Naive B cell (primary cell): ENCODE measurements around the gene CYP2C18. TPM values are rescaled to one million over a fixed set of nuclear protein-coding genes. Genes with fewer than 3 reads are reported as not detected.
"Not testable (repeated sequence)": the region's sequence is repeated elsewhere in the genome, so short reads cannot be mapped to it uniquely, and the experiment has no call there.

Experiments
- ATAC-seq, 2 donors: fragments of 150-1000 bp; cut with Tn5 transposase; 2 replicates each; pipeline ENCODE4 v1.10.0; 2021; ENCODE audit warnings: low read depth in 2 of 2, mild to moderate bottlenecking in 2 of 2, moderate library complexity in 2 of 2
- DNase-seq: peaks from one replicate; pipeline ENCODE4 v3.0.0; 2022
- H3K27ac Mint-ChIP-seq, 6 donors: one replicate each; pipeline ENCODE4 v1.8.0; 2020 to 2022; ENCODE audit warnings: mild to moderate bottlenecking in 6 of 6, mixed read lengths in 6 of 6, moderate library complexity in 5 of 6, inconsistent platforms in 2 of 6
- H3K27me3 Mint-ChIP-seq, 3 donors: one replicate each; pipeline ENCODE4 v1.8.0; 2021 to 2022; ENCODE audit warnings: mixed read lengths in 3 of 3, mild to moderate bottlenecking in 1 of 3
- H3K36me3 Mint-ChIP-seq, 2 donors: one replicate each; pipeline ENCODE4 v1.8.0; 2020 to 2022; ENCODE audit warnings: mixed read lengths in 2 of 2, inconsistent platforms in 1 of 2, mild to moderate bottlenecking in 1 of 2
- H3K4me1 Mint-ChIP-seq, 3 donors: one replicate each; pipeline ENCODE4 v1.8.0; 2020 to 2022; ENCODE audit warnings: mixed read lengths in 3 of 3, inconsistent platforms in 1 of 3, mild to moderate bottlenecking in 1 of 3, moderate library complexity in 1 of 3
- H3K4me3 Mint-ChIP-seq, 8 donors: one replicate each; pipeline ENCODE4 v1.8.0; 2020 to 2022; ENCODE audit warnings: mild to moderate bottlenecking in 8 of 8, mixed read lengths in 8 of 8, moderate library complexity in 8 of 8, inconsistent platforms in 2 of 8
- H3K9me3 Mint-ChIP-seq, 7 donors: one replicate each; pipeline ENCODE4 v1.8.0; 2020 to 2022; ENCODE audit warnings: mixed read lengths in 7 of 7, mild to moderate bottlenecking in 5 of 7, inconsistent platforms in 2 of 7, moderate library complexity in 1 of 7
- polyA plus RNA-seq, 6 donors: library from polyadenylated mRNA; unstranded; fragments of 300-500 nt; fragmentation: Illumina TruSeq; gene quantifications; one replicate each; pipeline ENCODE4 v1.2.3, GENCODE V29; 2021; ENCODE audit warnings: low read depth in 6 of 6

Gene CYP2C18
- polyA plus RNA-seq, 6 donors from 2014 or later, result not detected

DNA sequence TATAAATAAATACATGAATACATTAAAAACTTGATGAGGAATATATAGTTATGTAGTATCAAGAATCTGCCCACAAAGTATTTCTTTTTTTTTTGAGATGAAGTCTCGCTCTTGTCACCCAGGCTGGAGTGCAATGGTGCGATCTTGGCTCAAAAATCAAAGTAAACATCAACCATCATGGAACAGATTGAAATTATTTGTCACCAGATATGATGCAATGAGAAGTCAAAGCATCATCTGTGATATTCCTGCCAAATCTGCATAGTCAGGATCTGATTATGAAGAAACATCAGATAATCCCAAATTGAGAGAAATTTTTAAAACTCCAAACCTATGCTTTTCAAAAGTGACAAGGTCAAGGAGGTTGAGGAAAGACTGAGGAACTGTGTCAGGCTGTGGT is 5.1 kb upstream of the CYP2C18 start:
- H3K9me3 Mint-ChIP-seq, result peaks cover 0 to 3% (median 0%) of the 10 kb centered on the region in 7 donors
- H3K27ac Mint-ChIP-seq, result no peak overlapping the region
- peaks cover 0 to 11% (median 9%) of the 10 kb centered on the region in 3 donors for H3K27me3 Mint-ChIP-seq
- no peak for ATAC-seq
- no peak overlapping the region for H3K4me3 Mint-ChIP-seq
- H3K36me3 Mint-ChIP-seq, result no peaks in the 10 kb centered on the region
- DNase-seq, result no peak
- no peaks in the 10 kb centered on the region for H3K4me1 Mint-ChIP-seq

DNA sequence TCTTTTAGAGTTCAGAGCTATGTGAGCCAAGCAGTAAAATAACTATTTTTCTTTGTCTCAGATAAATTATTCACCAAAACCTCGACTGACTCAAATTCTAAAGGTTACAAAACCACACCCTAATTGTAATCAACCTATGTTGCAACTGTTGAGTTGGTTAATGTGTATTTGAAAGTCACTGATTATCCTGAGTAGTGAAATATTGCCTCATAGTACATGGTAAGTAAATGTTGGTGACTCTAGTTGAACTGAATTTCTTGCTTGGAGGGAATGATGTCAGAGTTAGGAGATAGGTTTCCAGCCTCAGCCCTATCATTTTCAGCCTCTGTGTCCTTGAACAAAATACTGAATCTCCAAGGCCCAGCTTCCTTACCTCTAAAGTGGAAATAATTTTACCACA is 3.0 kb upstream of the CYP2C18 start:
- no peaks in the 10 kb centered on the region for H3K4me1 Mint-ChIP-seq
- H3K9me3 Mint-ChIP-seq, result peaks cover 0 to 6% (median 2%) of the 10 kb centered on the region in 7 donors
- DNase-seq (no peak), ATAC-seq (no peak)
- H3K4me3 Mint-ChIP-seq, result no peak overlapping the region
- no peaks in the 10 kb centered on the region for H3K36me3 Mint-ChIP-seq
- no peak overlapping the region for H3K27ac Mint-ChIP-seq
- peaks cover 0 to 9% (median 0%) of the 10 kb centered on the region in 3 donors for H3K27me3 Mint-ChIP-seq

DNA sequence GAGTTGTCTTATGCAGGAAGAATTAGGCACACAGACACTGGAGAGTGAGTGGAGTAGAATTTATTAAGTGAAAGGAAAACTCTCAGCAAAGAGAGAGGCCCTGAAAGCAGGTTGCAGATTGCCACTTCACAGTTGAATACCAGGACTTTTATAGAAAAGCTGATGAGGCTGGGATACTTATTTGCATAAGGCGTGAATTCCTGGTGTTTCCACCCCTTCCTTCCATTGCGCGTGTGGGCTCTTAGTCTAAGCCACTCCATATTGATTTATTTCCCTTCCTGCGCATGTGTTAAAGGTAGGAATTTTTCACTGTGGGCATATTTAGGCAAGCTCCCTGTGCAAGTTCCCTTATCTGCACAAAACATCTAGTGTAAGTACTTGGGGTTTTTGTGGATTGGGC is 893 bp upstream of the CYP2C18 start:
- peaks cover 0 to 11% (median 5%) of the 10 kb centered on the region in 7 donors for H3K9me3 Mint-ChIP-seq
- H3K4me1 Mint-ChIP-seq, H3K4me3 Mint-ChIP-seq, DNase-seq, H3K27ac Mint-ChIP-seq, H3K27me3 Mint-ChIP-seq, ATAC-seq, H3K36me3 Mint-ChIP-seq: not testable (repeated sequence)

DNA sequence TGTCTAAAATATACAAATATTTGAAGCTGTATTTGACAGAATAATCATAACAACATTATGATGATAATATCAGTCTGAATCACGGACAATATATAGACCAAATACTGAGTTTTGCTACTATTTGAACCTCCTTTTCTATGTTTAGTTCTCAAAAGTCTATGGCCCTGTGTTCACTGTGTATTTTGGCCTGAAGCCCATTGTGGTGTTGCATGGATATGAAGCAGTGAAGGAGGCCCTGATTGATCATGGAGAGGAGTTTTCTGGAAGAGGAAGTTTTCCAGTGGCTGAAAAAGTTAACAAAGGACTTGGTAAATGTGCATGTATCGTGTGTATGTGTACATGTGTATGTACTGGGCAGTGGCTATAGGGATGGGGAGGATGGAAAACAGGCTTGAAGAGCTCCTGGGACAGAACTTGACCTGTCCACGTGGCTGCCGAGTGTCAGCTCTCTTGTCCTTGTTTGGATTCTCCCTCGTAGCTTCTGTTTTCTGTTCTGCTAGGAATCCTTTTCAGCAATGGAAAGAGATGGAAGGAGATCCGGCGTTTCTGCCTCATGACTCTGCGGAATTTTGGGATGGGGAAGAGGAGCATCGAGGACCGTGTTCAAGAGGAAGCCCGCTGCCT is 4.2 kb downstream of the CYP2C18 start:
- Mint-ChIP-seq H3K27me3 (peaks cover 3 to 20% (median 14%) of the 10 kb centered on the region in 3 donors), H3K9me3 (peaks cover 0 to 15% (median 5%) of the 10 kb centered on the region in 7 donors), H3K36me3 (no peaks in the 10 kb centered on the region), H3K4me3 (no peak overlapping the region), H3K4me1 (no peaks in the 10 kb centered on the region), H3K27ac (no peak overlapping the region)
- no peak for ATAC-seq
- DNase-seq, result no peak

DNA sequence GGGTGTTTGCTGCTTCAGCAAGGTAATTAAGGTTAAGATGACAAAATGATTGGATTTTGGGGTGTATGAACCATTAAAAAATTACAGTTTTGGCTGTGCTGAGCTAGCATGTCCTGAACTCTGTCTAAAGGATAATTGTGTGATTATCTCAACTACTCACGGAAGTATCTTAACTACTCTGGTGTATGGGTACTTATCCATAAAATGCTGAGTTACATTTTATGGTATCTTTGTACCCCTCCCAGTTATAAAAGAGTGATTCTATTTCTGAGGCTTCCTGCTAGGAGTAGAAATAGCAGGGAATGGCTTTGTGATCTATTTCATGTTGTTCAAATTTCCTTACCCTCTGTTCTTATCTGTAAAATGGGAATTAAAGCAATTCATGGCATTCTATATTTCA is 22.6 kb downstream of the CYP2C18 start:
- Mint-ChIP-seq H3K27ac (no peak overlapping the region), H3K9me3 (peaks cover 8 to 26% (median 14%) of the 10 kb centered on the region in 7 donors), H3K27me3 (no peaks in the 10 kb centered on the region), H3K4me1 (no peaks in the 10 kb centered on the region), H3K36me3 (no peaks in the 10 kb centered on the region), H3K4me3 (no peak overlapping the region)
- DNase-seq, result no peak
- no peak for ATAC-seq

DNA sequence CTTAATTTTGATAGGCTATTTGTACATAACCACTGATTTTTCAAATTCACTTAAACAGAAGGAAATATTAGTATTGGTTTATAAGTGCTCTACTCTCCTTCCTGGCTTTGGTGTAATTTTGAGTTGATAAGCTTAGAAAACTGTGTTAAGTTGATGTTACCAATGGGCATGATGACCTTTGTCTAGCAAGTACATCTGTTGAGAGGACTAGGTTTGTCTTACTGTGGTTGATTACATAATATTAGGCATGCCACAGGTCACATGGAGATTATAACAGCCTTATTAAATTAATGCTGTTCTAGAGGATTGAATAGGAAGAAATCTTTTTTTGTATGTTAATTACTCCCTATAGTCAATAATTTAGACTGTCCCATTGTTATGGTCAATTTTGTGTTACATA is 27.0 kb downstream of the CYP2C18 start:
- Mint-ChIP-seq H3K36me3 (no peaks in the 10 kb centered on the region), H3K9me3 (peaks cover 9 to 27% (median 15%) of the 10 kb centered on the region in 7 donors), H3K27ac (no peak overlapping the region), H3K27me3 (no peaks in the 10 kb centered on the region), H3K4me3 (no peak overlapping the region), H3K4me1 (no peaks in the 10 kb centered on the region)
- ATAC-seq, result no peak
- no peak for DNase-seq

DNA sequence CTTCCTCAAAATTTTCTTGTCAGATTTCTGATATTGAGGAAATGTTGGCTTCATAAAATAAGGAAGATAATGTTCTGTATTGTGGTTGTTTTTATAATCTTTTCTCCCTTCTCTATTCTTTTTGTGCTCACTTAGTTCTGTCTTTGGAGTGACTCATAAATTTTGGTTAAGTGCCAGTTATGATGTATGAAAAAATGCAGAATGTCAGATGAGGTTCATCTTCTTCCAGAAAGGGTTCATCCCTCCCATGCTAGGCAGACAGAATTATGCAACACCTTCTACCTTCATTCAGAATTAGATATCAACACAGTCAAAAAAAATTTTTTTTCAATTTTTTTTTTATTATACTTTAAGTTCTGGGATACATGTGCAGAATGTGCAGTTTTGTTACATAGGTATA is 42.3 kb downstream of the CYP2C18 start:
- H3K4me1 Mint-ChIP-seq, result no peaks in the 10 kb centered on the region
- no peak overlapping the region for H3K4me3 Mint-ChIP-seq
- peaks cover 0 to 8% (median 0%) of the 10 kb centered on the region in 7 donors for H3K9me3 Mint-ChIP-seq
- no peak for DNase-seq
- H3K27ac Mint-ChIP-seq, result no peak overlapping the region
- no peak for ATAC-seq
- no peaks in the 10 kb centered on the region for H3K36me3 Mint-ChIP-seq
- H3K27me3 Mint-ChIP-seq, result peaks cover 0 to 18% (median 6%) of the 10 kb centered on the region in 3 donors

DNA sequence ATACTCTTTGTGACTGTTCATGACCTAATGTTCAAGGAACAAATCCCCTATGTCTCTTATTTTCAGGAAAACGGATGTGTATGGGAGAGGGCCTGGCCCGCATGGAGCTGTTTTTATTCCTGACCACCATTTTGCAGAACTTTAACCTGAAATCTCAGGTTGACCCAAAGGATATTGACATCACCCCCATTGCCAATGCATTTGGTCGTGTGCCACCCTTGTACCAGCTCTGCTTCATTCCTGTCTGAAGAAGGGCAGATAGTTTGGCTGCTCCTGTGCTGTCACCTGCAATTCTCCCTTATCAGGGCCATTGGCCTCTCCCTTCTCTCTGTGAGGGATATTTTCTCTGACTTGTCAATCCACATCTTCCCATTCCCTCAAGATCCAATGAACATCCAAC is 51.7 kb downstream of the CYP2C18 start:
- H3K27ac Mint-ChIP-seq, result no peak overlapping the region
- H3K4me3 Mint-ChIP-seq, result no peak overlapping the region
- peaks cover 0 to 9% of the 10 kb centered on the region in 2 donors for H3K36me3 Mint-ChIP-seq
- no peaks in the 10 kb centered on the region for H3K27me3 Mint-ChIP-seq
- no peak for DNase-seq
- no peaks in the 10 kb centered on the region for H3K4me1 Mint-ChIP-seq
- peaks cover 2 to 24% (median 8%) of the 10 kb centered on the region in 7 donors for H3K9me3 Mint-ChIP-seq
- no peak for ATAC-seq

DNA sequence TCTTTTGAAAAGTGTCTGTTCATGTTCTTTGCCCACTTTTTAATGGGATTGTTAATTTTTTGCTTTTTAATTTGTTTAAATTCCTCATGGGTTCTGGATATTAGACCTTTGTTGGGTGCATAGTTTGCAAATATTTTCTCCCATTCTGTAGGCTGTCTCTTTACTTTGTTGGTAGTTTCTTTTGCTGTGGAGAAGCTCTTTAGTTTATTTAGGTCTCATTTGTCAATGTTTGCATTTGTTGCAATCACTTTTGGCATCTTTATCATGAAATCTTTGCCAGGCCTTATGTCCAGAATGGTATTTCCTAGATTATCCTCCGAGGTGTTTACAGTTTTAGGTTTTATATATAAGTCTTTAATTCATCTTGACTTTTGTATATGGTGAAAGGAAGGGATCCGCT is 55.1 kb downstream of the CYP2C18 start:
- Mint-ChIP-seq H3K27me3 (peaks cover 0 to 7% (median 0%) of the 10 kb centered on the region in 3 donors), H3K27ac (no peak overlapping the region), H3K4me1 (no peaks in the 10 kb centered on the region), H3K4me3 (no peak overlapping the region), H3K36me3 (peaks cover 0 to 18% of the 10 kb centered on the region in 2 donors), H3K9me3 (peaks cover 8 to 51% (median 18%) of the 10 kb centered on the region in 7 donors)
- no peak for ATAC-seq
- DNase-seq, result no peak

DNA sequence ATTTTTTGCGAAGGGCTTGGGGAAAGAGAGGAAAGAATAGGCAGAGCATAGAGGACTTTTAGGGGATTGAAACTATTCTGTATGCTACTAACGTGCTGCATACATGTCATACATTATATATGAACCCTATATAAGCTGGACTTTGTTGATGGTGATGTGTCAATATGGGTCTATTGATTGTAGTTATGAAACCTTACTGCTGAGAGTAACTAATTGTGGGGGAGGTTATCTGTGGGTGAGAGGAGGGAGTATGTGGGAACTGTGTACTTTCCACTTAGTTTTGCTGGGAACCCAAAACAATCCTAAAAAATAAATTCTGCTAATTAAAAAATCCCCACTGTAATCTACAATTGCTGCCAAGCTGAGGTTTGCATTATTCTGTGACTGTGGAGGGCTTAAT is 63.6 kb downstream of the CYP2C18 start:
- DNase-seq (no peak), ATAC-seq (no peak)
- no peaks in the 10 kb centered on the region for H3K4me1 Mint-ChIP-seq
- H3K27me3 Mint-ChIP-seq, result peaks cover 0 to 7% (median 5%) of the 10 kb centered on the region in 3 donors
- peaks cover 0 to 12% of the 10 kb centered on the region in 2 donors for H3K36me3 Mint-ChIP-seq
- H3K27ac Mint-ChIP-seq, result no peak overlapping the region
- peaks cover 0 to 54% (median 22%) of the 10 kb centered on the region in 7 donors for H3K9me3 Mint-ChIP-seq
- no peak overlapping the region for H3K4me3 Mint-ChIP-seq

DNA sequence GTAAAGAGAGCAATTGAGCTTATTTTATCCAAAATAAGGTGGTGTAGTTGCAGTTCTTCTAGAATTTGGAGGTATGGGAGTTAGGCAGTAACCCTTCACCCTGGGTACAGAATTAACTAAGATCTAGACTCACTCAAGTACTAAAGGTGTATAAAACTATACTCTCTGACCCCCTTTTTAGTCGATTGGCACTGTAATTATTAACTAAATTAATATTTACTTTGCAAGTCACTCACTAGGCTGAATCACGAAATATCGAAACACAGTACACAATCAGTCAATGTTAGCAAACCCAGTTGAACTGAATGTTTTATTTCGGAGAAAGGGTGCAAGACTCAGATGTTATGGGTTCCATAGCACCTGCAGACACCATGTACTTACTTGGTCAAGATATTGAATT is 64.3 kb downstream of the CYP2C18 start:
- H3K4me3 Mint-ChIP-seq, result no peak overlapping the region
- peaks cover 0 to 53% (median 17%) of the 10 kb centered on the region in 7 donors for H3K9me3 Mint-ChIP-seq
- H3K36me3 Mint-ChIP-seq, result peaks cover 0 to 5% of the 10 kb centered on the region in 2 donors
- H3K27ac Mint-ChIP-seq, result no peak overlapping the region
- peaks cover 0 to 5% (median 0%) of the 10 kb centered on the region in 3 donors for H3K27me3 Mint-ChIP-seq
- ATAC-seq, result no peak
- H3K4me1 Mint-ChIP-seq, result no peaks in the 10 kb centered on the region
- no peak for DNase-seq

DNA sequence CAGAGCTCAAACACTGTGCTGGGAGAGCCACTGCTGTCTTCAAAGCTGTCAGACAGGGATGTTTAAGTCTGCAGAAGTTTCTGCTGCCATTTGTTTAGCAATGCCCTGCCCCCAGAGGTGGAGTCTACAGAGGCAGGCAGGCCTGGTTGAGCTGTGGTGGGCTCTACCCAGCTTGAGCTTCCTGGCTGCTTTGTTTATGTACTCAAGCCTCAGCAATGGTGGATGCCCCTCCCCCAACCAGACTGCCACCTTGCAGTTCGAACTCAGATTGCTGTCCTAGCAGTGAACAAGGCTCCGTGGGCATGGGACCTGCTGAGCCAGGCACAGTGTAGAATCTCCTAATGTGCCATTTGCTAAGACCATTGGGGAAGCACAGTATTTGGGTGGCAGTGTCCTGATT is 74.4 kb downstream of the CYP2C18 start:
- Mint-ChIP-seq H3K27me3 (no peaks in the 10 kb centered on the region), H3K4me1 (no peaks in the 10 kb centered on the region), H3K9me3 (peaks cover 0 to 16% (median 4%) of the 10 kb centered on the region in 7 donors), H3K4me3 (no peak overlapping the region), H3K36me3 (no peaks in the 10 kb centered on the region), H3K27ac (no peak overlapping the region)
- ATAC-seq, result no peak
- DNase-seq, result no peak

DNA sequence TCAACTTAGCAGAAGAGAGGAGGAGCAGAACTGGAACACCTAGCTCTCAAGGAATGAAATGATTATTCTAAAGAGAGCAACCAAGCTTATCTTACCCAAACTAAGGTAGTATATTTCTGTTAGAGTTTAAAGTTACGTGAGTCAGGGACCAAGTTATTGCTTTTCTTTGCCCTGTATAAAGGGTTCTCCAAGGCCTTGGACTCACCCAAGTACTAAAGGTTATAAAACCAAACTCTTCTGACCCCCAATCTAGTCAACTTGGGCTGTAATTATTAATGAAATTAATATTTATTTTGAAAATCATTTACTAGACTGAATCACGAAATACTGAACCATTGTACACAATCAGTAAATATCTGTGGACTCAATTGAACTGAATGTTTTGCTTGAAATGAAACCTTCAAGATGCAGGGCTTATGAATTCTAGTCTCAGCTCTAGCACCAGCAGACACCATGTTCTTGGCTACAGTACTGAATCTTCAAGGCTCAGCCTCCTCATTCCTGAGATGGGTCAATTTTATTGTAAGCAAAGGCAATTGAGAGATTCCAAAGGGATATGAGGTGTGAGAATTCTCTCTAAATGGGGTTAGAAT is 77.2 kb downstream of the CYP2C18 start:
- H3K27ac Mint-ChIP-seq, result no peak overlapping the region
- H3K4me1 Mint-ChIP-seq, result no peaks in the 10 kb centered on the region
- peaks cover 0 to 16% (median 4%) of the 10 kb centered on the region in 7 donors for H3K9me3 Mint-ChIP-seq
- no peak for ATAC-seq
- H3K27me3 Mint-ChIP-seq, result peaks cover 0 to 7% (median 4%) of the 10 kb centered on the region in 3 donors
- no peaks in the 10 kb centered on the region for H3K36me3 Mint-ChIP-seq
- no peak for DNase-seq
- peak overlapping the region in 1 of 8 donors; percentile 38 for H3K4me3 Mint-ChIP-seq

DNA sequence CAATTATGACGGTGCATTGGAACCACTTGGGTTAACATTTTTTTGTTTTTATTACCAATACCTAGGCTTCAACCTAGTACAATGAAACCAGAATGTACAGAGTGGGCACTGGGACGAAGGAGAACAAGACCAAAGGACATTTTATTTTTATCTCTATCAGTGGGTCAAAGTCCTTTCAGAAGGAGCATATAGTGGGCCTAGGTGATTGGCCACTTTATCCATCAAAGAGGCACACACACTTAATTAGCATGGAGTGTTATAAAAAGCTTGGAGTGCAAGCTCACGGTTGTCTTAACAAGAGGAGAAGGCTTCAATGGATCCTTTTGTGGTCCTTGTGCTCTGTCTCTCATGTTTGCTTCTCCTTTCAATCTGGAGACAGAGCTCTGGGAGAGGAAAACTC is 78.9 kb downstream of the CYP2C18 start, which contains the start of gene CYP2C19:
Gene CYP2C19, plus strand, starts transcription at position 289 of the 400 bp plus-strand sequence. Its CDS starts 25 bp downstream, at position 314.
- Mint-ChIP-seq H3K4me1 (no peaks in the 10 kb centered on the region), H3K27ac (no peak within 1 kb of the TSS), H3K4me3 (no peak within 1 kb of the TSS), H3K9me3 (peaks cover 0 to 8% (median 2%) of the 10 kb centered on the region in 7 donors), H3K27me3 (peaks cover 0 to 7% (median 4%) of the 10 kb centered on the region in 3 donors), H3K36me3 (no peaks in the 10 kb centered on the region)
- DNase-seq (no peak), ATAC-seq (no peak)
